ENCODE measurements around the gene FIGNL2. TPM values are rescaled to one million over a fixed set of nuclear protein-coding genes. Genes with fewer than 3 reads are reported as not detected.

The FIGNL2 gene
- total and polyA plus RNA-seq, 8 donors = under 0.01 to 1.4 (median 0.12) TPM; not detected in 3

- intact Hi-C loops (cut with DNase I; ENCODE audit: low total_unique reads) = no loop called here
- TF ChIP-seq CTCF (IDR thresholded peaks at IDR 0.05) = no peak
- no peak for TF ChIP-seq POLR2AphosphoS5 (IDR thresholded peaks at IDR 0.05)
- TF ChIP-seq POLR2A (IDR thresholded peaks at IDR 0.05) = no peak
- TF ChIP-seq EP300 (IDR thresholded peaks at IDR 0.05) = no peak
- no peak for DNase-seq
Measured at GRCh38 chr12:51883295-51883694, 34.8 kb upstream of the FIGNL2 start.

GRCh38 chr12:51879102-51879501 is 30.6 kb upstream of the FIGNL2 start:
- H3K4me3 ChIP-seq = no peak overlapping the region
- H3K27me3 ChIP-seq = peaks cover 0 to 11% (median 0%) of the 10 kb centered on the region in 3 donors
- H3K36me3 ChIP-seq = no peaks in the 10 kb centered on the region
- no peak for TF ChIP-seq POLR2A (IDR thresholded peaks at IDR 0.05)
- no peak for TF ChIP-seq EP300 (IDR thresholded peaks at IDR 0.05)
- TF ChIP-seq POLR2AphosphoS5 (IDR thresholded peaks at IDR 0.05) = no peak
- no peak for TF ChIP-seq CTCF (IDR thresholded peaks at IDR 0.05)
- intact Hi-C loops (cut with DNase I; ENCODE audit: low total_unique reads) = no loop called here
- H3K27ac ChIP-seq = no peak overlapping the region
- no peak for DNase-seq
- H3K4me1 ChIP-seq = no peaks in the 10 kb centered on the region
- WGBS, 5 donors = 74 to 93% (median 83%) methylated on average over 3 of the region's 3 CpGs
- H3K9me3 ChIP-seq = no peaks in the 10 kb centered on the region

More at GRCh38 chr12:51883295-51883694, 34.8 kb upstream of the FIGNL2 start:
- Histone ChIP-seq H3K36me3 (no peaks in the 10 kb centered on the region), H3K4me1 (peaks cover 0 to 26% (median 13%) of the 10 kb centered on the region in 4 donors), H3K4me3 (no peak overlapping the region), H3K27ac (no peak overlapping the region), H3K9me3 (no peaks in the 10 kb centered on the region), H3K27me3 (peaks cover 0 to 11% (median 4%) of the 10 kb centered on the region in 3 donors)
- WGBS, 5 donors = 71 to 100% (median 95%) methylated on average over 1 of the region's 1 CpG

- H3K27me3 ChIP-seq = peaks cover 0 to 53% (median 6%) of the 10 kb centered on the region in 3 donors
- no peaks in the 10 kb centered on the region for H3K9me3 ChIP-seq
- H3K27ac ChIP-seq = no peak overlapping the region
- no peaks in the 10 kb centered on the region for H3K36me3 ChIP-seq
- no peak overlapping the region for H3K4me3 ChIP-seq
- DNase-seq = no peak
- 72 to 86% (median 82%) methylated on average over 4 of the region's 4 CpGs for WGBS, 5 donors
- TF ChIP-seq POLR2A (IDR thresholded peaks at IDR 0.05) (no peak), EP300 (IDR thresholded peaks at IDR 0.05) (no peak), POLR2AphosphoS5 (IDR thresholded peaks at IDR 0.05) (no peak), CTCF (IDR thresholded peaks at IDR 0.05) (no peak)
- peaks cover 0 to 7% (median 3%) of the 10 kb centered on the region in 4 donors for H3K4me1 ChIP-seq
- intact Hi-C loops (cut with DNase I; ENCODE audit: low total_unique reads) = no loop called here
Measured at GRCh38 chr12:51874486-51874885, 26.0 kb upstream of the FIGNL2 start.

GRCh38 chr12:51874000-51874399 is 25.5 kb upstream of the FIGNL2 start:
- Histone ChIP-seq H3K4me3 (no peak overlapping the region), H3K9me3 (no peaks in the 10 kb centered on the region), H3K27me3 (peaks cover 0 to 57% (median 11%) of the 10 kb centered on the region in 3 donors), H3K4me1 (peaks cover 5 to 11% (median 8%) of the 10 kb centered on the region in 4 donors), H3K27ac (no peak overlapping the region), H3K36me3 (no peaks in the 10 kb centered on the region)
- TF ChIP-seq EP300 (IDR thresholded peaks at IDR 0.05) (no peak), CTCF (IDR thresholded peaks at IDR 0.05) (no peak), POLR2AphosphoS5 (IDR thresholded peaks at IDR 0.05) (no peak), POLR2A (IDR thresholded peaks at IDR 0.05) (no peak)
- 22 to 37% (median 27%) methylated on average over 8 of the region's 8 CpGs for WGBS, 5 donors
- intact Hi-C loops (cut with DNase I; ENCODE audit: low total_unique reads) = no loop called here
- no peak for DNase-seq
